Measurements from ENCODE around the gene SNRNP35. TPM values are rescaled to one million over a fixed set of nuclear protein-coding genes. Genes with fewer than 3 reads are reported as not detected.

SNRNP35 gene
- total and polyA plus RNA-seq, 2 of the 8 experiments (the other 6 are each of a cell fraction or from before 2014, with no cell fraction given) = 8.0 to 16.9 TPM

GRCh38 chr12:123494124-123494851 is 36.3 kb downstream of the SNRNP35 start:
- Histone ChIP-seq H2BK12ac (ENCODE audit: low read depth, low read length) (no peak overlapping the region), H3K14ac (ENCODE audit: insufficient read length) (no peak overlapping the region), H2AK5ac (ENCODE audit: low read depth, low read length) (peak overlapping the region; percentile 24; the same call in 1 of the 2 replicates), H4K5ac (ENCODE audit: insufficient read length, low read depth, low read length) (no peak overlapping the region), H4K20me1 (replicated peaks in 1 of 2; ENCODE audit: control insufficient read depth in 1 of 2, insufficient read depth in 2 of 2, low read length in 2 of 2) (peaks cover 0 to 4% of the 10 kb centered on the region in 2 experiments), H3K4me2 (ENCODE audit: insufficient read depth in 1 of 2, low read depth in 2 of 2, low read length in 2 of 2) (no peak overlapping the region), H3K56ac (replicated peaks; ENCODE audit: insufficient read length, low read depth, low read length) (no peak overlapping the region), H3K23ac (ENCODE audit: insufficient read length) (no peak overlapping the region), H3K23me2 (ENCODE audit: low read depth, low read length) (no peaks in the 10 kb centered on the region), H3K9me3 (ENCODE audit: insufficient read depth in 2 of 2, low read depth in 1 of 2, low read length in 1 of 2) (no peaks in the 10 kb centered on the region), H2BK15ac (ENCODE audit: low read length) (no peak overlapping the region), H3K4me1 (replicated peaks in 1 of 4; ENCODE audit: control insufficient read depth in 3 of 4, insufficient read depth in 4 of 4, low read length in 3 of 4) (peaks cover 0 to 3% (median 0%) of the 10 kb centered on the region in 4 experiments; a peak in 1 of 7 replicates), H2BK5ac (ENCODE audit: low read depth, low read length) (peak overlapping the region; percentile 52; the same call in 1 of the 2 replicates), H4K8ac (ENCODE audit: extremely low read depth, insufficient read depth, low read length) (no peak overlapping the region; the same call in 1 of the 2 replicates), H3K4me3 (ENCODE audit: extremely low read depth in 1 of 4, insufficient read depth in 2 of 4, low read depth in 3 of 4, low read length in 4 of 4) (no peak overlapping the region), H3K18ac (ENCODE audit: extremely low read depth, low read length) (no peak overlapping the region; the same call in 1 of the 2 replicates), H3K27me3 (replicated peaks in 1 of 4; ENCODE audit: control insufficient read depth in 3 of 4, extremely low read depth in 1 of 4, insufficient read depth in 3 of 4, low read length in 3 of 4) (no peaks in the 10 kb centered on the region), H3K27ac (ENCODE audit: low read depth, low read length) (no peak overlapping the region), H2AFZ (ENCODE audit: low read length) (no peak overlapping the region), H2BK20ac (ENCODE audit: low read length) (no peak overlapping the region), H4K91ac (replicated peaks; ENCODE audit: insufficient read length, low read length) (no peak overlapping the region), H3K4ac (replicated peaks; ENCODE audit: insufficient read length, low read depth, low read length) (no peak overlapping the region), H3K9ac (replicated peaks in 1 of 4; ENCODE audit: extremely low read depth in 1 of 4, low read depth in 3 of 4, low read length in 3 of 4) (no peak overlapping the region), H3K79me1 (ENCODE audit: low read depth, low read length) (no peaks in the 10 kb centered on the region), H3K79me2 (ENCODE audit: control insufficient read depth in 1 of 2, insufficient read depth in 2 of 2, low read length in 2 of 2) (no peaks in the 10 kb centered on the region), H3K36me3 (ENCODE audit: control insufficient read depth in 2 of 4, insufficient read depth in 4 of 4, low read length in 3 of 4) (no peaks in the 10 kb centered on the region), H2BK120ac (replicated peaks; ENCODE audit: low read depth, low read length) (no peak overlapping the region)
- FAIRE-seq (no peak), DNase-seq (ENCODE audit: low read depth in 1 of 2, low spot score in 2 of 2) (no peak)
- ChIA-PET POLR2A (ENCODE audit: partially characterized antibody) (interaction anchor here (0.6 to 1.5 kb wide), 5 partner anchors 9 to 90 kb away, joined by 3 to 5 read pairs (median 4); partner anchors contain the start of gene TMED2), CTCF (ENCODE audit: partially characterized antibody) (interaction anchor here (0.6 to 1.3 kb wide), 7 partner anchors 9 to 127 kb away, joined by 3 to 4 read pairs (median 3); no protein-coding TSS in a partner anchor)
- TF ChIP-seq TAF7 (optimal IDR thresholded peaks at IDR 0.05; ENCODE audit: borderline replicate concordance, low read depth, low read length) (no peak), CTCF (IDR thresholded peaks at IDR 0.05; ENCODE audit: control extremely low read depth in 1 of 3, insufficient read depth in 1 of 3, low read depth in 1 of 3, low read length in 3 of 3) (no peak), SUZ12 (IDR thresholded peaks at IDR 0.05; ENCODE audit: low read length) (no peak), POLR2AphosphoS5 (IDR thresholded peaks at IDR 0.05; ENCODE audit: low read depth, low read length) (no peak), TBP (IDR thresholded peaks at IDR 0.05; ENCODE audit: low read depth, low read length) (no peak), EP300 (IDR thresholded peaks at IDR 0.05; ENCODE audit: borderline replicate concordance in 1 of 2, low read depth in 2 of 2, low read length in 2 of 2) (no peak), HDAC6 (IDR thresholded peaks at IDR 0.05; ENCODE audit: low read depth, low read length) (no peak)
- 91% methylated on average over 17 of the region's 18 CpGs; no CpG with 5 or more reads in 1 of the 2 experiments for WGBS, 2 experiments (ENCODE audit: extremely low coverage in 1 of 2, insufficient coverage in 1 of 2, insufficient read length in 1 of 2, insufficient replicate concordance in 2 of 2, low coverage in 1 of 2, low lambda C conversion rate in 2 of 2, missing lambda C conversion rate in 1 of 2)

All from H1 (cell line).